ENCODE data around the gene PIR.

PIR gene

GRCh38 chrX:15343075-15343476 lies 150.1 kb downstream of the PIR start:
- DNase-seq, result no peak

GRCh38 chrX:15340867-15341266 lies 152.3 kb downstream of the PIR start:
- no peak for DNase-seq

GRCh38 chrX:15336023-15336413 lies 157.1 kb downstream of the PIR start:
- no peak for DNase-seq

- peak; percentile 74 for DNase-seq
Measured at GRCh38 chrX:15335135-15336022, 157.8 kb downstream of the PIR start, which contains the start of gene PIGA. Gene PIGA, minus strand, starts transcription at chrX:15335523. Its CDS starts 3,593 bp downstream, at chrX:15331930.
